SK-N-SH (cell line): ENCODE results near the gene KCNB1. TPM values are rescaled to one million over a fixed set of nuclear protein-coding genes. Genes with fewer than 3 reads are reported as not detected.

Experiments
- CTCF ChIA-PET: fragments of 300-600, 350-600 bp; formaldehyde crosslinking; extraction: SDS; loops from one replicate; lab custom pipeline; 2021; lab: Yijun Ruan, JAX
- POLR2A ChIA-PET: fragments of 350-600 bp; sonication (Branson Sonifier 250); formaldehyde crosslinking; extraction: SDS; loops from one replicate; lab custom pipeline; 2020; ENCODE audit warnings: antibody characterized with exemption, inconsistent platforms; lab: Yijun Ruan, JAX
- DNase-seq: peaks from one replicate; pipeline ENCODE4 v3.0.0; 2012
- H2AFZ ChIP-seq: fragments of 200-600 bp; sonication (generic); 2 replicates; pipeline ENCODE4 v1.8.1; 2016; ENCODE audit warnings: antibody characterized with exemption, mild to moderate bottlenecking, low read depth
- H3F3A ChIP-seq: fragments of 200-600 bp; sonication (generic); replicated peaks from 2 replicates; pipeline ENCODE3; 2016; ENCODE audit warnings: antibody characterized with exemption, mild to moderate bottlenecking; ENCODE audit not compliant: insufficient read depth
- H3K27ac ChIP-seq, 2 experiments: fragments of 200-500 bp in 1 of 2; fragments of 200-600 bp in 1 of 2; sonication (Bioruptor generic) in 1 of 2; sonication (generic), shearing (Covaris generic) in 1 of 2; 2 replicates each; pipeline versions ENCODE4 v1.5.1 to v1.6.1; 2014 to 2016; ENCODE audit warnings: low read depth in 2 of 2, inconsistent platforms in 1 of 2, low read length in 1 of 2, mild to moderate bottlenecking in 1 of 2, mixed read lengths in 1 of 2
- H3K27me3 ChIP-seq: fragments of 200-600 bp; sonication (generic), shearing (Covaris generic); 2 replicates; pipeline ENCODE4 v1.6.1; 2016; ENCODE audit warnings: mixed run types; ENCODE audit not compliant: insufficient read depth
- H3K36me3 ChIP-seq, 2 experiments: fragments of 200-500 bp in 1 of 2; fragments of 200-600 bp in 1 of 2; sonication (Bioruptor generic) in 1 of 2; sonication (generic) in 1 of 2; replicated peaks in 1 of 2; 2 replicates each; pipeline versions ENCODE3 to v1.5.1; 2014 to 2016; ENCODE audit warnings: low read length in 1 of 2, mild to moderate bottlenecking in 1 of 2; ENCODE audit not compliant: insufficient read depth in 2 of 2, control insufficient read depth in 1 of 2
- H3K4me1 ChIP-seq, 2 experiments: fragments of 200-500 bp in 1 of 2; fragments of 200-600 bp in 1 of 2; sonication (Bioruptor generic) in 1 of 2; sonication (generic), shearing (Covaris generic) in 1 of 2; 2 replicates each; pipeline versions ENCODE4 v1.5.1 to v1.6.1; 2014 to 2016; ENCODE audit warnings: low read depth in 1 of 2, low read length in 1 of 2, mixed run types in 1 of 2; ENCODE audit not compliant: insufficient read depth in 2 of 2, control insufficient read depth in 1 of 2
- H3K4me2 ChIP-seq: fragments of 200-600 bp; sonication (generic), shearing (Covaris generic); 2 replicates; pipeline ENCODE4 v1.6.1; 2017; ENCODE audit warnings: mixed run types
- H3K4me3 ChIP-seq, 2 experiments: fragments of 200-500 bp in 1 of 2; fragments of 200-600 bp in 1 of 2; sonication (Bioruptor generic) in 1 of 2; sonication (generic), shearing (Covaris generic) in 1 of 2; 2 replicates each; pipeline versions ENCODE4 v1.5.1 to v1.8.1; 2014 to 2016; ENCODE audit warnings: low read depth in 2 of 2, inconsistent platforms in 1 of 2, low read length in 1 of 2, mild to moderate bottlenecking in 1 of 2, mixed read lengths in 1 of 2, moderate library complexity in 1 of 2
- H3K79me2 ChIP-seq: fragments of 200-600 bp; sonication (generic); 2 replicates; pipeline ENCODE4 v1.8.1; 2017; ENCODE audit warnings: mild to moderate bottlenecking; ENCODE audit not compliant: insufficient read depth
- H3K9ac ChIP-seq: fragments of 200-600 bp; sonication (generic); 2 replicates; pipeline ENCODE4 v1.6.1; 2017; ENCODE audit warnings: mixed run types
- H3K9me2 ChIP-seq: fragments of 200-600 bp; sonication (generic); 2 replicates; pipeline ENCODE4 v1.6.1; 2017; ENCODE audit warnings: mixed run types
- H3K9me3 ChIP-seq: fragments of 200-600 bp; sonication (generic); 2 replicates; pipeline ENCODE4 v1.6.1; 2017; ENCODE audit warnings: mixed run types, mild to moderate bottlenecking, moderate library complexity
- H4K20me1 ChIP-seq: fragments of 200-600 bp; sonication (generic); 2 replicates; pipeline ENCODE4 v1.6.1; 2017; ENCODE audit warnings: mild to moderate bottlenecking, mixed run types; ENCODE audit not compliant: insufficient read depth
- EZH2phosphoT487 ChIP-seq: fragments of 200-600 bp; sonication (generic); IDR thresholded peaks from 2 replicates; pipeline ENCODE4 v1.6.1; 2017; ENCODE audit warnings: low read depth, mixed run types, mild to moderate bottlenecking, antibody characterized with exemption, moderate library complexity, borderline replicate concordance
- FOSL2 ChIP-seq: IDR thresholded peaks from 2 replicates; pipeline ENCODE4 v1.4.0; 2012; ENCODE audit warnings: low read depth, mild to moderate bottlenecking, moderate library complexity, borderline replicate concordance
- FOXJ3 ChIP-seq: sonication (generic); formaldehyde crosslinking; IDR thresholded peaks from 2 replicates; pipeline ENCODE4 v1.5.1; 2020; ENCODE audit warnings: mild to moderate bottlenecking, missing genetic modification reagents
- GATA2 ChIP-seq: sonication (generic); formaldehyde crosslinking; IDR thresholded peaks from 2 replicates; pipeline ENCODE4 v1.5.0; 2020; ENCODE audit warnings: mild to moderate bottlenecking, missing genetic modification reagents
- MAX ChIP-seq: IDR thresholded peaks from 2 replicates; pipeline ENCODE4 v1.4.0; 2012; ENCODE audit warnings: low read depth
- POLR2AphosphoS5 ChIP-seq: IDR thresholded peaks from 2 replicates; pipeline ENCODE4 v1.6.1; 2012; ENCODE audit warnings: low read depth, low read length
- RFX5 ChIP-seq: IDR thresholded peaks from 2 replicates; pipeline ENCODE4 v1.6.1; 2012; ENCODE audit warnings: mild to moderate bottlenecking, improper control_type of control experiment, low read length
- SMC3 ChIP-seq: IDR thresholded peaks from 2 replicates; pipeline ENCODE4 v1.6.1; 2012; ENCODE audit warnings: low read depth, low read length, improper control_type of control experiment
- TEAD4 ChIP-seq: IDR thresholded peaks from 2 replicates; pipeline ENCODE4 v1.4.0; 2012; ENCODE audit warnings: mild to moderate bottlenecking, borderline replicate concordance; ENCODE audit not compliant: insufficient read depth
- USF1 ChIP-seq: IDR thresholded peaks from 2 replicates; pipeline ENCODE4 v1.4.0; 2012; ENCODE audit warnings: low read depth, borderline replicate concordance
- WGBS: methylation state at CpG from one replicate; pipeline ENCODE4 v1.1.6; 2017; ENCODE audit warnings: low lambda C conversion rate; 5-methylcytosine and 5-hydroxymethylcytosine counted together
- polyA plus RNA-seq, 3 experiments: library from polyadenylated mRNA; depleted of rRNA; stranded (reverse); fragments of >200 nt; gene quantifications; 2 replicates each; pipeline ENCODE4 v1.2.3, GENCODE V29; 2012

KCNB1 gene
- polyA plus RNA-seq, 1 of the 3 experiments (the other 2 are of a cell fraction): 0.82 TPM

- no peak for TF ChIP-seq FOSL2
- no peak for TF ChIP-seq SMC3
- no peak for TF ChIP-seq FOXJ3 (CRISPR knock-in tag)
- TF ChIP-seq, all 33 proteins: peak for 3
These were observed 23.1 kb upstream of the KCNB1 start (continued) for GRCh38 chr20:49505518-49505917.

- DNase-seq: no peak
- POLR2A ChIA-PET: no interaction called here
- Histone ChIP-seq H3K4me1 (peaks cover 7% of the 10 kb centered on the region in 2 experiments; a peak in 1 of 4 replicates), H3K4me2 (no peak overlapping the region), H3K79me2 (no peaks in the 10 kb centered on the region), H4K20me1 (no peaks in the 10 kb centered on the region), H3K36me3 (no peaks in the 10 kb centered on the region), H3K9me3 (no peaks in the 10 kb centered on the region), H3K4me3 (no peak overlapping the region), H3K9ac (no peak overlapping the region), H2AFZ (no peak overlapping the region), H3K27ac (no peak overlapping the region), H3F3A (no peaks in the 10 kb centered on the region), H3K9me2 (no peaks in the 10 kb centered on the region), H3K27me3 (no peaks in the 10 kb centered on the region)
- 75% methylated on average over 4 of the region's 6 CpGs for WGBS
- CTCF ChIA-PET: interaction anchor here (1.2 to 11.4 kb wide), 4 partner anchors 18 to 170 kb away, joined by 4 to 115 read pairs (median 64); partner anchors contain the start of gene KCNB1
- no peak for TF ChIP-seq EZH2phosphoT487
- TF ChIP-seq MAX: no peak
These were observed 20.7 kb upstream of the KCNB1 start for GRCh38 chr20:49503176-49503575.

GRCh38 chr20:49501917-49502316 is 19.4 kb upstream of the KCNB1 start:
- 41% methylated on average over 3 of the region's 3 CpGs for WGBS
- Histone ChIP-seq H3K4me1 (peaks cover 7% of the 10 kb centered on the region in 2 experiments; a peak in 1 of 4 replicates), H3K9me3 (no peaks in the 10 kb centered on the region), H3K27ac (no peak overlapping the region), H3F3A (no peaks in the 10 kb centered on the region), H3K4me3 (no peak overlapping the region), H3K27me3 (peaks cover 3% of the 10 kb centered on the region; the same call in 1 of the 2 replicates), H3K79me2 (no peaks in the 10 kb centered on the region), H4K20me1 (no peaks in the 10 kb centered on the region), H3K9me2 (no peaks in the 10 kb centered on the region), H3K36me3 (no peaks in the 10 kb centered on the region), H3K9ac (no peak overlapping the region), H2AFZ (no peak overlapping the region), H3K4me2 (no peak overlapping the region)
- POLR2A ChIA-PET: no interaction called here
- no peak for DNase-seq
- CTCF ChIA-PET: interaction anchor here (1.0 to 11.4 kb wide), 4 partner anchors 17 to 168 kb away, joined by 3 to 115 read pairs (median 42); partner anchors contain the start of gene KCNB1
- TF ChIP-seq POLR2AphosphoS5 (no peak), USF1 (peak; percentile 82), FOXJ3 (CRISPR knock-in tag) (no peak), TEAD4 (no peak), GATA2 (no peak), RFX5 (no peak)
